ENCODE measurements around the gene PPM1L. TPM values are rescaled to one million over a fixed set of nuclear protein-coding genes. Genes with fewer than 3 reads are reported as not detected.

PPM1L gene
- total RNA-seq, 4 donors from 2014 or later, result 31.5 to 40.2 (median 34.0) TPM

GRCh38 chr3:160781863-160782262, 25.8 kb downstream of the PPM1L start:
- H3K27me3 ChIP-seq, result no peaks in the 10 kb centered on the region
- no peaks in the 10 kb centered on the region for H3K9me3 ChIP-seq
- WGBS, result over 99% methylated on average over 3 of the region's 3 CpGs
- no peak for TF ChIP-seq EP300 (IDR thresholded peaks at IDR 0.05)
- TF ChIP-seq POLR2A (IDR thresholded peaks at IDR 0.05), result no peak
- TF ChIP-seq POLR2AphosphoS5 (IDR thresholded peaks at IDR 0.05), result no peak
- TF ChIP-seq CTCF (IDR thresholded peaks at IDR 0.05), result no peak
- peaks cover 11% of the 10 kb centered on the region for H3K4me1 ChIP-seq
- H3K27ac ChIP-seq, result no peak overlapping the region
- DNase-seq (ENCODE audit: low spot score in 2 of 2), result no peak
- H3K36me3 ChIP-seq, result no peaks in the 10 kb centered on the region
- H3K4me3 ChIP-seq, result no peak overlapping the region

- Histone ChIP-seq H3K27me3 (no peaks in the 10 kb centered on the region), H3K4me1 (peaks cover 11% of the 10 kb centered on the region), H3K27ac (peak overlapping the region; percentile 35), H3K9me3 (peaks cover 5% of the 10 kb centered on the region), H3K36me3 (no peaks in the 10 kb centered on the region), H3K4me3 (no peak overlapping the region)
- no peak for TF ChIP-seq POLR2A (IDR thresholded peaks at IDR 0.05)
- TF ChIP-seq POLR2AphosphoS5 (IDR thresholded peaks at IDR 0.05), result peak in 1 of 3 donors; percentile 14
- TF ChIP-seq CTCF (IDR thresholded peaks at IDR 0.05), result no peak
- no peak for TF ChIP-seq EP300 (IDR thresholded peaks at IDR 0.05)
- no peak for DNase-seq (ENCODE audit: low spot score in 2 of 2)
These were observed 28.8 kb downstream of the PPM1L start for GRCh38 chr3:160784853-160785252.

- Histone ChIP-seq H3K27me3 (no peaks in the 10 kb centered on the region), H3K4me3 (no peak overlapping the region), H3K9me3 (peaks cover 5% of the 10 kb centered on the region), H3K4me1 (peaks cover 6% of the 10 kb centered on the region), H3K27ac (no peak overlapping the region), H3K36me3 (no peaks in the 10 kb centered on the region)
- no peak for DNase-seq (ENCODE audit: low spot score in 2 of 2)
- no peak for TF ChIP-seq POLR2AphosphoS5 (IDR thresholded peaks at IDR 0.05)
- no peak for TF ChIP-seq EP300 (IDR thresholded peaks at IDR 0.05)
- TF ChIP-seq CTCF (IDR thresholded peaks at IDR 0.05), result no peak
- no peak for TF ChIP-seq POLR2A (IDR thresholded peaks at IDR 0.05)
- 66% methylated on average over 2 of the region's 2 CpGs for WGBS
These were observed 34.7 kb downstream of the PPM1L start for GRCh38 chr3:160790726-160791125.

GRCh38 chr3:160792540-160792939, 36.5 kb downstream of the PPM1L start:
- TF ChIP-seq POLR2AphosphoS5 (IDR thresholded peaks at IDR 0.05) (no peak), CTCF (IDR thresholded peaks at IDR 0.05) (no peak), POLR2A (IDR thresholded peaks at IDR 0.05) (no peak), EP300 (IDR thresholded peaks at IDR 0.05) (no peak)
- H3K9me3 ChIP-seq, result peaks cover 5% of the 10 kb centered on the region
- H3K27me3 ChIP-seq, result no peaks in the 10 kb centered on the region
- H3K4me3 ChIP-seq, result no peak overlapping the region
- peaks cover 24% of the 10 kb centered on the region for H3K4me1 ChIP-seq
- no peak overlapping the region for H3K27ac ChIP-seq
- WGBS, result 62% methylated on average over 2 of the region's 2 CpGs
- H3K36me3 ChIP-seq, result no peaks in the 10 kb centered on the region
- no peak for DNase-seq (ENCODE audit: low spot score in 2 of 2)

- Histone ChIP-seq H3K36me3 (no peaks in the 10 kb centered on the region), H3K9me3 (no peaks in the 10 kb centered on the region), H3K4me1 (peaks cover 27% of the 10 kb centered on the region), H3K27me3 (no peaks in the 10 kb centered on the region), H3K27ac (no peak overlapping the region), H3K4me3 (no peak overlapping the region)
- TF ChIP-seq CTCF (IDR thresholded peaks at IDR 0.05) (no peak), POLR2A (IDR thresholded peaks at IDR 0.05) (no peak), EP300 (IDR thresholded peaks at IDR 0.05) (no peak), POLR2AphosphoS5 (IDR thresholded peaks at IDR 0.05) (no peak)
- WGBS, result 81% methylated on average over 1 of the region's 1 CpG
- no peak for DNase-seq (ENCODE audit: low spot score in 2 of 2)
These were observed 37.8 kb downstream of the PPM1L start for GRCh38 chr3:160793722-160794252.

Measured in suprapubic skin (tissue), 4 donors.